HG02763 (cell line): ENCODE measurements around the gene ZNF804A.

Experiments
- ATAC-seq: cut with Tn5 transposase; IDR thresholded peaks from one replicate; pipeline ENCODE4 v1.9.1; 2021; ENCODE audit warnings: mild to moderate bottlenecking, moderate library complexity; ENCODE audit not compliant: unreplicated experiment

Gene ZNF804A

DNA sequence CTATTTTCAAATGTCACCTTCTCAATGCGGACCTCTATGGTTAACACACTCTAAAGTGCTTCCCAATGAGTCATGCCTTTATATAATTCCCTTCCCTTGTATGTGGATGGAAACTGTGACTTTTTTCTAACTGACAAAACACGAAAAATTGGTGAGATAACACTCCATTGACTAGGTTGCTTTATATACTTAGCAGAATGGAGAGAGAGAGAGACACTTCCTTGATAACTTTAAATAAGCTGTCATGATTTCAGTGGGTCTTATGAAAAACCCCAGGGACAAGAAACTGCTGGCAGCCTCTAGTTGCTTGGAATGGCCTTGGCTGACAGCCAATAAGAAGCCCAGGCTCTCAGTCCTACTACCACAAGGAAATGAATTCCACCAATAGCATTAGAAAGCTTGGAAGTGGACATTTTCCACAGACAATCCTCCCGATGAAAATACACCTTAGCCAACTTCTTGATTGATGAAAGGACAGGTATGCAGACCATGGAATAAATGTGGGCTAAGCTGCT is 322.2 kb downstream of the ZNF804A start:
- ATAC-seq, result no peak

DNA sequence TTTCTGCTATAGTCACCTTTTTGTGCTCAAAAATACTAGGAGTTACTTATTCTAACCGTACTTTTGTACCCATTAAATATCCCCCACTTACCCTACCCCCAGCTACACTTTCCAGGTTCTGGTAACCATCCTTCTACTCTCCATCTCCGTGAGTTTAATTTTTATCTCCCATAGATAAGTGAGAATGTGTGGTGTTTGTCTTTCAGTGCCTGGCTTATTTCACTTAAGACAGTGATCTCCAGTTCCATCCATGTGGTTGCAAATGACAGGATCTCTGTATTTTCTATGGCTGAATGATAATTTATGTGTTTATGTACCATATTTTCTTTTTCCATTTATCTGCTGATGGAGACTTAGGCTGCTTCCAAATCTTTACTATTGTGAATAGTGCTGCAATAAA is 323.3 kb downstream of the ZNF804A start:
- no peak for ATAC-seq

DNA sequence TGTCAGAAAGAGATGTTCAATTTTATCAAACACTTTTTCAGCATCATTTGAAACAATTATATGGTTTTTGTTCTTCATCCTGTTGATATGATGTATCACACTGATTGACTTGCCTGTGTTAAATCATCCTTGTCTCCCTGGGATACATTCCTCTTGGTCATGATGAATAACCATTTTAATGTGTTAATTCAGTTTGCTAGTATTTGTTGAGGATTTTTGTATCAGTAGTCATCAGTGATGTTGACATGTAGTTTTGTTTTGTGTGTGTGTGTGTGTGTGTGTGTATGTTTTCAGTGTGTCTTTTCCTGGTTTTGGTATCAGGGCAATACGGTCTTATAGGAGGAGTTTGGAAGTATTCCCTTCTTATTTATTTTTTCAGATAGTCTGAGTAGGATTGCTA is 325.4 kb downstream of the ZNF804A start:
- no peak for ATAC-seq

DNA sequence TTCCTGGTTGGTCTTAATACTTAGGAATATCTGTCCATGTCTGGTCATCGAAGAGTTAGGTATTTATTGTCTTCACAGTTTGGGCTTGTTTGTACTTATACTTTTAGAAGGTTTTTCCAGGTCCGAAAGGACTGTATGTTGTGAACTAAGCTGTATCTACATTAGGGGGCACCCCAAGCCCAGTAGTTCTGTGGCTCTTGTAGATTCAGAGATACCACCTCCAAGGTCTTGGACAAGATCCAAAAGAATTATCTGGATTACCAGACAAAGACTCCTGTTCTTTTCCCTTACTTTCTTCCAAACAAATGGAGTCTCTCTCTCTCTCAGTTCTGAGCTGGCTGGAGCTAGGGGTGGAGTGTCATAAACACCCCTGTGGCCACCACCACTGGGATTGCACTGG is 328.7 kb downstream of the ZNF804A start:
- ATAC-seq, result no peak

DNA sequence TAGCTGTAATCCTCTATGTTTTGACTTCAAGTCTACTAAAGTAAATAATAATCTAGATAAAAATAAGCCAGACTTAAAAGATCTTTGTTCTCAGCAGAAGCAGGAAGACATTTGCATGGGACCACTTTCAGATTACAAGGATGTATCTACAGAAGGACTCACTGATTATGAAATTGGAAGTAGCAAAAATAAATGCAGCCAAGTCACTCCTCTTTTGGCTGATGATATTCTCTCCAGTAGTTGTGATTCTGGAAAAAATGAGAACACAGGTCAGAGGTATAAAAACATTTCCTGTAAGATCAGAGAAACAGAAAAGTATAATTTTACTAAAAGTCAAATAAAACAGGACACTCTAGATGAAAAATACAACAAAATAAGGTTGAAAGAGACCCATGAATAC is 338.4 kb downstream of the ZNF804A start:
- ATAC-seq, result no peak

DNA sequence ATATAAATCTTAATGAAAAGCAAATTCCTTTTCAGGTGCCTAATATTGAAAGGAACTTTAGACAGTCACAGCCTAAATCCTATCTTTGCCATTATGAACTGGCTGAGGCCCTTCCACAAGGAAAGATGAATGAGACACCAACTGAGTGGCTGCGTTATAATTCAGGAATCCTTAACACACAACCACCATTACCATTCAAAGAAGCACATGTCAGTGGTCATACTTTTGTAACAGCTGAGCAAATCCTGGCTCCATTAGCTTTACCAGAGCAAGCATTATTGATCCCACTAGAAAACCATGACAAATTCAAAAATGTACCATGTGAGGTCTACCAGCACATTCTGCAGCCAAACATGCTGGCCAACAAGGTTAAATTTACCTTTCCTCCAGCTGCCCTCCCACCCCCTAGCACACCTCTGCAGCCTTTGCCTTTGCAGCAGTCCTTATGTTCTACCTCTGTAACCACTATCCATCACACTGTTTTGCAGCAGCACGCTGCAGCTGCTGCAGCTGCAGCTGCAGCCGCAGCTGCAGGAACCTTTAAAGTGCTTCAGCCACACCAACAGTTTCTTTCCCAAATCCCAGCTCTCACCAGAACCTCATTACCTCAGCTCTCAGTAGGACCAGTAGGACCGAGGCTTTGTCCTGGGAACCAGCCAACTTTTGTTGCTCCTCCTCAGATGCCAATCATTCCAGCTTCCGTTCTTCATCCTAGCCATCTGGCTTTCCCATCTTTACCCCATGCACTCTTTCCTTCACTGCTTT is 340.1 kb downstream of the ZNF804A start:
- no peak for ATAC-seq

DNA sequence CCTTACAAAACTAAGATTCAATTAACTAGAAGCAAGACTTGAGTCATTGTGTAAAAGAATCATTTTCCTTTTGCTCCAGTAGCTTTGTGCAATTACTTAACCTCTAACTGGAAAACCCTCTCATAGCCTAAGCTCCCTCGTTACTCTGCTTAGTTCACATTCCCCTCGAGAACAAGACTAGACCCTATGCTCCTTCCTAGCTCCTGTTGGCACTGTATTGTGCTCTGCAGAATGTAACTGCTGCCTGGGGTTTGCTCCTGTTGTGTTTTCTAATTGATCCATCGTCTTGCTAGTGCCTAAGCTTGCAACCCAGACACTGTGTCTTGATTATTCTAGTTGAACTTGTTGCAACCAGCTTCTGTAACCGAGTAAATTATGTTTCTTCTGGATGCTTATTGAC is 347.0 kb downstream of the ZNF804A start:
- ATAC-seq, result no peak

DNA sequence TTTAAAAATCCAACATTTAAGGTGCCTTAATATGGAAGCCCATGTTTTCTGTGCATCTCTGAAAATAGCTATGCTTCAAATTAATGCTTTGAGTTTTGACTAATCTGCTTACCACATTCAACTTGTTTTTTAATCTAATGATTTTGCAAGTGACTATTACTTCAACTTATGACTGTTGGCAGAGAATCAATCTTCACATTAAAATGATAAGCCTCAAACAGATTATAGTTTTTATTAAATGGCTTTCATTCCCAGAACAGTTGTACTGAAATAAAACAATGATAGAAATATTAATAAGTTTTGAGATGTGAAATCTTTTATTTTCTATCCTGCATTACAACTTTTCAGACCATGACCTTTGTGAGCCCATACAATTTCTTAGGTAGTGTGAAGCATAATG is 347.5 kb downstream of the ZNF804A start:
- no peak for ATAC-seq

DNA sequence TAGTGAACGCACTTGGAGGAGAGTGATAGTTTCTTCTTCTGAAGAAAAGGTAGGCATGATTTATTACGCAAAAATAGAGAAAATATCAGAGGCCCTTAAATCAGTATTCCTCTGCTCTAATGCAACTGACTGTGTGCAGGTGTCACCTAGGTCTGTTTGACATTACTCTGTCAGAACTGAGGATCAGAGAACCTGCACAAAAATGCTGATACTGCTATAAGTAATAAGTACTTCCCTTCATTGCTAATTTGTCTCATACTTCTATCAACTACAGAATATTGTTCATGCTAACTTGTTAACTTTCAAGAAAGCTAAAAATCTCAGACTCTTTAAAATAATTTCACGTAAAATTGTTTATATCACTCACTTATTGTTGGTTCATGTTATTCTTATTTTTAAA is 358.5 kb downstream of the ZNF804A start:
- no peak for ATAC-seq

DNA sequence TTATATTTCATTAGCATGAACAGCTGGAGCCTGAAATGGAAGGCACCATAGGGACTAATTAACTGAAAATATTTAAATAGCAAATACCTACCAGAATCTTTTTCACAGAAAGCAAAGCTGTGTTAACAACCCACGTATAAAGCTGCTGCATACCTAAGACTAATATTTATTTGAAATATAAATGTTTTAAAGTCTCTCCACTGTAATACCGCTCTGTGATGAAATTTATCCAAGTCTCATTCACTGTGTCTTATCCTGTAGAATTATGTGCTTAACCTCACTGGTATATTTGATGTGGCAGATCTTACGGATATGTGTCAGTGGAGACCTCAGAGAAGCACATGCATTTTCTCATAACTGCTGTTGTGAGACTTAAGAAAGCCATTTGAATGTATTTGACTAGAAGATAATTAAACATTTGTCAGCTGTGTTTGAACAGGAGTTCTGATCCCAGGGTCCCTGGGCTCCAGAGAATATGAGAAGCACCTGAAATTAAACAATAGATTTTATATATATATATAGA is 373.3 kb downstream of the ZNF804A start:
- no peak for ATAC-seq
